Measurements from ENCODE around the gene OR1N2. TPM values are rescaled to one million over a fixed set of nuclear protein-coding genes. Genes with fewer than 3 reads are reported as not detected.
"Not testable (repeated sequence)": the region's sequence is repeated elsewhere in the genome, so short reads cannot be mapped to it uniquely, and the experiment has no call there.

OR1N2 gene
- total and polyA plus RNA-seq, 4 donors = not detected

GRCh38 chr9:122526602-122527001 is 26.3 kb upstream of the OR1N2 start:
- Histone ChIP-seq H3K27ac (ENCODE audit: low read depth in 1 of 2, low read length in 2 of 2) (no peak overlapping the region), H3K4me1 (ENCODE audit: control insufficient read depth in 4 of 4, insufficient read depth in 4 of 4, low read length in 3 of 4) (no peaks in the 10 kb centered on the region), H3K27me3 (ENCODE audit: control insufficient read depth in 4 of 4, insufficient read depth in 4 of 4, low read length in 3 of 4) (peaks cover 0 to 5% (median 2%) of the 10 kb centered on the region in 4 donors), H3K9ac (ENCODE audit: low read depth in 1 of 2, low read length in 2 of 2) (no peak overlapping the region), H3K4me3 (ENCODE audit: low read depth in 1 of 3, low read length in 3 of 3) (no peak overlapping the region), H3K9me3 (ENCODE audit: control insufficient read depth in 4 of 4, low read length in 3 of 4) (peaks cover 0 to 2% (median 0%) of the 10 kb centered on the region in 4 donors), H3K36me3 (ENCODE audit: control insufficient read depth in 4 of 4, insufficient read depth in 3 of 4, low read depth in 1 of 4, low read length in 3 of 4) (no peaks in the 10 kb centered on the region)
- no peak for DNase-seq (ENCODE audit: low spot score)
- no peak for TF ChIP-seq FOXA1 (IDR thresholded peaks at IDR 0.05)
- no peak for TF ChIP-seq TAF1 (conservative IDR thresholded peaks at IDR 0.05)
- TF ChIP-seq GABPA (IDR thresholded peaks at IDR 0.05 in 1 of 2, conservative IDR thresholded peaks at IDR 0.05 in 1 of 2) = no peak
- no peak for TF ChIP-seq RAD21 (IDR thresholded peaks at IDR 0.05)
- 81% methylated on average over 10 of the region's 10 CpGs for WGBS

GRCh38 chr9:122527193-122527592 is 25.7 kb upstream of the OR1N2 start, which contains the start of gene OR1N1:
Gene OR1N1 (minus strand): TSS chr9:122527293. CDS start chr9:122527293, 0 bp downstream.
- H3K9ac ChIP-seq (ENCODE audit: low read depth in 1 of 2, low read length in 2 of 2) = no peak within 1 kb of the TSS
- no peaks in the 10 kb centered on the region for H3K36me3 ChIP-seq (ENCODE audit: control insufficient read depth in 4 of 4, insufficient read depth in 3 of 4, low read depth in 1 of 4, low read length in 3 of 4)
- H3K27ac ChIP-seq (ENCODE audit: low read depth in 1 of 2, low read length in 2 of 2) = no peak within 1 kb of the TSS
- 60% methylated on average over 3 of the region's 3 CpGs for WGBS
- DNase-seq (ENCODE audit: low spot score) = no peak
- peaks cover 0 to 5% (median 2%) of the 10 kb centered on the region in 4 donors for H3K27me3 ChIP-seq (ENCODE audit: control insufficient read depth in 4 of 4, insufficient read depth in 4 of 4, low read length in 3 of 4)
- H3K4me1 ChIP-seq (ENCODE audit: control insufficient read depth in 4 of 4, insufficient read depth in 4 of 4, low read length in 3 of 4) = no peaks in the 10 kb centered on the region
- H3K4me3 ChIP-seq (ENCODE audit: low read depth in 1 of 3, low read length in 3 of 3) = no peak within 1 kb of the TSS
- peaks cover 0 to 2% (median 0%) of the 10 kb centered on the region in 4 donors for H3K9me3 ChIP-seq (ENCODE audit: control insufficient read depth in 4 of 4, low read length in 3 of 4)
- TF ChIP-seq JUND (IDR thresholded peaks at IDR 0.05) (no peak), MAX (IDR thresholded peaks at IDR 0.05) (no peak), CTCF (IDR thresholded peaks at IDR 0.05; ENCODE audit: low read depth, low read length, missing input control) (no peak), FOXA2 (IDR thresholded peaks at IDR 0.05) (no peak), FOXA1 (IDR thresholded peaks at IDR 0.05) (no peak), ZBTB33 (IDR thresholded peaks at IDR 0.05) (no peak), NR2F2 (IDR thresholded peaks at IDR 0.05) (no peak), SP1 (IDR thresholded peaks at IDR 0.05) (no peak), HNF4G (IDR thresholded peaks at IDR 0.05) (no peak), REST (IDR thresholded peaks at IDR 0.05) (no peak)

- H3K27ac ChIP-seq (ENCODE audit: low read depth in 1 of 2, low read length in 2 of 2); DNase-seq (ENCODE audit: low spot score); H3K9me3 ChIP-seq (ENCODE audit: control insufficient read depth in 4 of 4, low read length in 3 of 4); H3K9ac ChIP-seq (ENCODE audit: low read depth in 1 of 2, low read length in 2 of 2); H3K4me1 ChIP-seq (ENCODE audit: control insufficient read depth in 4 of 4, insufficient read depth in 4 of 4, low read length in 3 of 4); H3K4me3 ChIP-seq (ENCODE audit: low read depth in 1 of 3, low read length in 3 of 3); H3K27me3 ChIP-seq (ENCODE audit: control insufficient read depth in 4 of 4, insufficient read depth in 4 of 4, low read length in 3 of 4); H3K36me3 ChIP-seq (ENCODE audit: control insufficient read depth in 4 of 4, insufficient read depth in 3 of 4, low read depth in 1 of 4, low read length in 3 of 4): not testable (repeated sequence)
- WGBS = 71% methylated on average over 4 of the region's 4 CpGs
Observed at GRCh38 chr9:122531157-122531556, 21.8 kb upstream of the OR1N2 start.

All from liver (tissue), 9 donors.